ENCODE results near the gene ARL14. TPM values are rescaled to one million over a fixed set of nuclear protein-coding genes. Genes with fewer than 3 reads are reported as not detected.
A peak's percentile ranks its signal among the peaks of the same experiment; 100 is the strongest.

The ARL14 gene
- total RNA-seq, 1 donor from 2014 or later, result not detected

DNA sequence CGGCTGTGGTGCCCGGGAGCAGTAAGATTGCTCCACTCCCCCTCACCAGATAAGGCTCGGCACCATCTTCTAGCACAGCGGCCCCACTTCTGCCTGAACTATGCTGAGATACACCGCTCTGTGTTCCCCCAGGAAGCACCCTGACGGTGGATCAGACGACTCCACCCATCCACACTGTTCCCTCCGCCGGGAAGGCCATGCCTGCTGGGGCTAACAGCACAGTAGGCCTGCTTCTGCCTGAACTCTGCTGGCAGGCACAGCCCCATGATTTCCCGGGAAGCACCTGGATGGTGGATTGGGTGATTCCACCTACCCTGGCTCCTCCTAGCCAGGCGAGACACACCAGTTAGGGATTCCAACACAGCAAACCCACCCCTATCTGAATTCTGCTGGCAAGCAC lies 42.8 kb downstream of the ARL14 start:
- H3F3A ChIP-seq (ENCODE audit: low read depth), result no peaks in the 10 kb centered on the region
- no peaks in the 10 kb centered on the region for H3K27me3 Mint-ChIP-seq (ENCODE audit: insufficient read depth, low read depth)
- DNase-seq (ENCODE audit: low spot score), result no peak
- peak overlapping the region; percentile 72 for H2AFZ ChIP-seq (replicated peaks)
- TF ChIP-seq EZH2phosphoT487 (IDR thresholded peaks at IDR 0.05), result no peak
- TF ChIP-seq, protein P1, sequence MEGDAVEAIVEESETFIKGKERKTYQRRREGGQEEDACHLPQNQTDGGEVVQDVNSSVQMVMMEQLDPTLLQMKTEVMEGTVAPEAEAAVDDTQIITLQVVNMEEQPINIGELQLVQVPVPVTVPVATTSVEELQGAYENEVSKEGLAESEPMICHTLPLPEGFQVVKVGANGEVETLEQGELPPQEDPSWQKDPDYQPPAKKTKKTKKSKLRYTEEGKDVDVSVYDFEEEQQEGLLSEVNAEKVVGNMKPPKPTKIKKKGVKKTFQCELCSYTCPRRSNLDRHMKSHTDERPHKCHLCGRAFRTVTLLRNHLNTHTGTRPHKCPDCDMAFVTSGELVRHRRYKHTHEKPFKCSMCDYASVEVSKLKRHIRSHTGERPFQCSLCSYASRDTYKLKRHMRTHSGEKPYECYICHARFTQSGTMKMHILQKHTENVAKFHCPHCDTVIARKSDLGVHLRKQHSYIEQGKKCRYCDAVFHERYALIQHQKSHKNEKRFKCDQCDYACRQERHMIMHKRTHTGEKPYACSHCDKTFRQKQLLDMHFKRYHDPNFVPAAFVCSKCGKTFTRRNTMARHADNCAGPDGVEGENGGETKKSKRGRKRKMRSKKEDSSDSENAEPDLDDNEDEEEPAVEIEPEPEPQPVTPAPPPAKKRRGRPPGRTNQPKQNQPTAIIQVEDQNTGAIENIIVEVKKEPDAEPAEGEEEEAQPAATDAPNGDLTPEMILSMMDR (IDR thresholded peaks at IDR 0.05), result no peak
- no peak for TF ChIP-seq EZH2 (IDR thresholded peaks at IDR 0.05)
- H4K20me1 ChIP-seq (ENCODE audit: low read depth), result no peaks in the 10 kb centered on the region
- no peak overlapping the region for H3K4me3 ChIP-seq
- H3K27ac Mint-ChIP-seq, result no peak overlapping the region
- H3K9ac ChIP-seq, result no peak overlapping the region
- no peak overlapping the region for H3K4me2 ChIP-seq
- no peaks in the 10 kb centered on the region for H3K36me3 Mint-ChIP-seq
- no peaks in the 10 kb centered on the region for H3K4me1 Mint-ChIP-seq
- no peaks in the 10 kb centered on the region for H3K36me3 ChIP-seq
- no peaks in the 10 kb centered on the region for H3K79me2 ChIP-seq (ENCODE audit: low read depth)
- H3K4me3 Mint-ChIP-seq, result no peak overlapping the region
- no peak overlapping the region for H3K27ac ChIP-seq
- H3K27me3 ChIP-seq, result no peaks in the 10 kb centered on the region
- H3K9me3 Mint-ChIP-seq, result peaks cover 2% of the 10 kb centered on the region
- no peaks in the 10 kb centered on the region for H3K4me1 ChIP-seq
- peaks cover under 1% of the 10 kb centered on the region for H3K9me3 ChIP-seq (ENCODE audit: low read depth)

DNA sequence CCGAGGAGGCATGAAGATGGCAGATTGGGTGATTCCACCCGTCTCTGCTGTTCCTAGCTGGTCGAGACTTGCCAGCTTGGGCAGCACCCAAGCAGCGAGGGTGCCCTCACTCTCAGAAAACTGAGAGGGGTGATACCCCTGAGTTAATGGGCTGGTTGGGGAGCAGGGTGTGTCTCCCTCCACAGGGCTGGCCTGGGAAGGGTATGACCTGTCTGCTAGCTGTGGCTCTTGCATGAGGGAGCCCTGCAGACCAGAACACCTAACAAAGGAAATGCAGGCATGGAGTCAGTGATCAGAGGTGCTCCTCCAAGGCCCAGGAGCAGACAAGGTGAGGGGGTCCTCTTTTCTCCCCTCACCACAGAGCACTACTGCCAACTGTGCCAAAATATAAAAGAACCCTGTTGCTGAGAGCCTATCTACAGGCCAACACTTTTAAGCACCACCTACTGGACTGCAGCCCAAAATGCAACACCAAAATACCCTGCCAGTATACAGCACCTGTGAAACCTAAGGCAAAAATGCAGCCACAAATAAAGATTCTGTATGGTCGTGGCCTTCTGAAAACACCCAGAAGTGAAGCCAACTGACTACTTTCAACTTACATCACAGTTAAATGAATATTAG lies 43.3 kb downstream of the ARL14 start:
- peak; percentile 24 for DNase-seq (ENCODE audit: low spot score)
- no peak overlapping the region for H3K9ac ChIP-seq
- Mint-ChIP-seq H3K9me3 (peaks cover 6% of the 10 kb centered on the region), H3K27me3 (ENCODE audit: insufficient read depth, low read depth) (no peaks in the 10 kb centered on the region), H3K27ac (no peak overlapping the region), H3K36me3 (no peaks in the 10 kb centered on the region), H3K4me3 (no peak overlapping the region), H3K4me1 (no peaks in the 10 kb centered on the region)
- no peak overlapping the region for H3K4me2 ChIP-seq
- TF ChIP-seq, protein P1 (IDR thresholded peaks at IDR 0.05), result peak; percentile 48
- TF ChIP-seq EZH2 (IDR thresholded peaks at IDR 0.05), result no peak
- peaks cover 6% of the 10 kb centered on the region for H3K9me3 ChIP-seq (ENCODE audit: low read depth)
- no peaks in the 10 kb centered on the region for H3K36me3 ChIP-seq
- no peak overlapping the region for H3K4me3 ChIP-seq
- peak overlapping the region; percentile 72 for H2AFZ ChIP-seq (replicated peaks)
- H3K79me2 ChIP-seq (ENCODE audit: low read depth), result no peaks in the 10 kb centered on the region
- H3K4me1 ChIP-seq, result no peaks in the 10 kb centered on the region
- H3K27me3 ChIP-seq, result no peaks in the 10 kb centered on the region
- no peaks in the 10 kb centered on the region for H3F3A ChIP-seq (ENCODE audit: low read depth)
- no peaks in the 10 kb centered on the region for H4K20me1 ChIP-seq (ENCODE audit: low read depth)
- H3K27ac ChIP-seq, result no peak overlapping the region

DNA sequence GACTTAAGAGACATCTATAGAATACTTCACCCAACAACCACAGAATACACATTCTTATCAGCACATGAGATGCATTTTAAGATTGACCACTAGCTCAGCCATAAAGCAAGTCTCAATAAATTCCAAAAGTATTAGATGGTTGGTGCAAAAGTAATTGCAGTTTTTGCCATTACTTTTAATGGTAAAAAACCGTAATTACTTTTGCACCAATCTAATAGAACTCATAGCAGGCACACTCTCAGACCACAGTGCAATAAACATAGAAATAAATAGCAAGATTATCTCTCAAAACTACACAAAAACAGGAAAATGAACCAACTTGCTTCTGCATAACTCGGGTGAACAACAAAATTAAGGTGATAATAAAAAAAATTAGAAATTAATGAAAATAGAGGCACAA lies 45.4 kb downstream of the ARL14 start:
- no peak overlapping the region for H3K9ac ChIP-seq
- peaks cover 6% of the 10 kb centered on the region for H3K9me3 ChIP-seq (ENCODE audit: low read depth)
- no peaks in the 10 kb centered on the region for H4K20me1 ChIP-seq (ENCODE audit: low read depth)
- H3K36me3 ChIP-seq, result no peaks in the 10 kb centered on the region
- Mint-ChIP-seq H3K4me1 (no peaks in the 10 kb centered on the region), H3K4me3 (no peak overlapping the region), H3K27ac (no peak overlapping the region), H3K27me3 (ENCODE audit: insufficient read depth, low read depth) (no peaks in the 10 kb centered on the region), H3K36me3 (no peaks in the 10 kb centered on the region), H3K9me3 (peaks cover 6% of the 10 kb centered on the region)
- H2AFZ ChIP-seq (replicated peaks), result no peak overlapping the region
- no peaks in the 10 kb centered on the region for H3F3A ChIP-seq (ENCODE audit: low read depth)
- H3K4me1 ChIP-seq, result no peaks in the 10 kb centered on the region
- no peak for DNase-seq (ENCODE audit: low spot score)
- H3K4me3 ChIP-seq, result no peak overlapping the region
- no peaks in the 10 kb centered on the region for H3K27me3 ChIP-seq
- TF ChIP-seq EZH2 (IDR thresholded peaks at IDR 0.05) (no peak), EZH2phosphoT487 (IDR thresholded peaks at IDR 0.05) (no peak)
- TF ChIP-seq, protein P1 (IDR thresholded peaks at IDR 0.05), result no peak
- no peak overlapping the region for H3K4me2 ChIP-seq
- H3K27ac ChIP-seq, result no peak overlapping the region
- H3K79me2 ChIP-seq (ENCODE audit: low read depth), result no peaks in the 10 kb centered on the region
